HepG2 (cell line): ENCODE results near the gene PAGE1. TPM values are rescaled to one million over a fixed set of nuclear protein-coding genes. Genes with fewer than 3 reads are reported as not detected.

Source experiments
- ATAC-seq: fragments of 200-7000 bp; cut with Tn5 transposase; 3 replicates; pipeline ENCODE4 v1.9.1; 2020; ENCODE audit warnings: mild to moderate bottlenecking, moderate library complexity
- BruUV-seq: library from RNA; stranded (reverse); fragments of 400-500 nt; replicated peaks from 2 replicates; lab custom pipeline; 2021; lab: Mats Ljungman, UMichigan
- CTCF ChIA-PET: fragments of 300-600 bp; formaldehyde crosslinking; extraction: SDS; loops from one replicate; lab custom pipeline; 2021; ENCODE audit warnings: low total read pairs, inconsistent platforms, low intra/inter-chr PET ratio; lab: Yijun Ruan, JAX
- POLR2A ChIA-PET: fragments of 350-600 bp; sonication (Branson Sonifier 250); formaldehyde crosslinking; loops from one replicate; lab custom pipeline; 2020; ENCODE audit warnings: antibody characterized with exemption, inconsistent platforms; lab: Yijun Ruan, JAX
- DNase-seq: peaks from one replicate; pipeline ENCODE4 v3.0.0-alpha.2; 2015; ENCODE audit warnings: low spot score
- FAIRE-seq: peaks from 3 replicates; lab custom pipeline; 2011; peaks lifted over from hg19 to GRCh38; lab: Jason Lieb, UNC
- H2AFZ ChIP-seq: one replicate; pipeline ENCODE4 v1.6.1; 2011; ENCODE audit warnings: low read length, inconsistent platforms
- H3K27ac ChIP-seq: fragments of 300-600 bp; 3 replicates; pipeline ENCODE4 v1.8.0; 2011; ENCODE audit warnings: mixed run types, mild to moderate bottlenecking, mixed read lengths, low read length, inconsistent platforms; ENCODE audit not compliant: insufficient read depth; ENCODE audit errors: extremely low read length
- H3K27me3 ChIP-seq, 2 experiments: fragments of 200-600 bp in 1 of 2; 2 replicates in 1 of 2; 3 replicates in 1 of 2; pipeline versions ENCODE4 v1.6.0 to v1.8.0; 2011; ENCODE audit warnings: low read length in 2 of 2, mild to moderate bottlenecking in 2 of 2, moderate library complexity in 2 of 2, inconsistent platforms in 1 of 2; ENCODE audit not compliant: insufficient read depth in 2 of 2, control insufficient read depth in 1 of 2
- H3K36me3 ChIP-seq, 2 experiments: fragments of 200-600 bp in 1 of 2; replicated peaks in 1 of 2; 2 replicates in 1 of 2; 3 replicates in 1 of 2; pipeline versions ENCODE4 v1.5.1 to v1.8.0; 2011; ENCODE audit warnings: low read length in 2 of 2, inconsistent platforms in 1 of 2; ENCODE audit not compliant: insufficient read depth in 2 of 2, control insufficient read depth in 1 of 2
- H3K4me1 ChIP-seq: 2 replicates; pipeline ENCODE4 v1.5.1; 2012; ENCODE audit warnings: low read length, inconsistent platforms; ENCODE audit not compliant: insufficient read depth
- H3K4me2 ChIP-seq: 2 replicates; pipeline ENCODE4 v1.6.0; 2011; ENCODE audit warnings: low read depth, low read length, inconsistent platforms
- H3K4me3 ChIP-seq, 3 experiments: fragments of 200-600 bp in 1 of 3; sonication (generic), shearing (Covaris generic) in 1 of 3; replicated peaks in 1 of 3; 2 replicates each; pipeline ENCODE4 v1.5.1; 2011 to 2016; ENCODE audit warnings: low read length in 3 of 3, inconsistent platforms in 2 of 3, low read depth in 2 of 3, mild to moderate bottlenecking in 2 of 3, control low read depth in 1 of 3, mixed read lengths in 1 of 3; ENCODE audit not compliant: insufficient read depth in 1 of 3
- H3K79me2 ChIP-seq: one replicate; pipeline ENCODE4 v1.6.1; 2011; ENCODE audit warnings: low read length, inconsistent platforms; ENCODE audit not compliant: insufficient read depth
- H3K9ac ChIP-seq: 2 replicates; pipeline ENCODE4 v1.6.0; 2011; ENCODE audit warnings: mild to moderate bottlenecking, low read depth, low read length, inconsistent platforms; ENCODE audit not compliant: insufficient read depth
- H3K9me3 ChIP-seq: 2 replicates; pipeline ENCODE4 v1.5.1; 2012; ENCODE audit warnings: mild to moderate bottlenecking, low read length
- H4K20me1 ChIP-seq: 2 replicates; pipeline ENCODE4 v1.6.0; 2011; ENCODE audit warnings: inconsistent platforms, mild to moderate bottlenecking, low read length, moderate library complexity; ENCODE audit not compliant: insufficient read depth
- ATAD3A ChIP-seq: sonication (generic); formaldehyde crosslinking; IDR thresholded peaks from 2 replicates; pipeline ENCODE4 v1.4.0; 2020; ENCODE audit warnings: missing genetic modification reagents
- CCAR2 ChIP-seq: fragments of 200-400 bp; formaldehyde crosslinking; optimal IDR thresholded peaks from 2 replicates; pipeline ENCODE3; 2018; ENCODE audit warnings: low read depth, mild to moderate bottlenecking, low read length, moderate library complexity
- FOXM1 ChIP-seq: sonication (generic); formaldehyde crosslinking; IDR thresholded peaks from 2 replicates; pipeline ENCODE4 v1.5.0; 2020; ENCODE audit warnings: missing genetic modification reagents
- MLLT10 ChIP-seq: sonication (generic); formaldehyde crosslinking; IDR thresholded peaks from 2 replicates; pipeline ENCODE4 v1.4.0; 2020; ENCODE audit warnings: missing genetic modification reagents
- MLX ChIP-seq: IDR thresholded peaks from 2 replicates; pipeline ENCODE4 v1.6.1; 2016
- PHF21A ChIP-seq: sonication (generic); formaldehyde crosslinking; IDR thresholded peaks from 2 replicates; pipeline ENCODE4 v1.5.0; 2020; ENCODE audit warnings: mild to moderate bottlenecking, missing genetic modification reagents
- RARG ChIP-seq: sonication (generic); formaldehyde crosslinking; IDR thresholded peaks from 2 replicates; pipeline ENCODE4 v1.4.0; 2020; ENCODE audit warnings: low read depth, mild to moderate bottlenecking, missing genetic modification reagents
- WGBS: methylation state at CpG from one replicate; pipeline ENCODE4 v1.1.6; 2017; ENCODE audit warnings: low lambda C conversion rate; 5-methylcytosine and 5-hydroxymethylcytosine counted together
- in situ Hi-C: cut with HindIII; loops from 2 replicates; pipeline ENCODE4 v1.10.0; 2017; ENCODE audit warnings: low pct_unique_long_range_greater_than_20kb; ENCODE audit not compliant: extremely low pct_ligation_motif_present
- intact Hi-C: fragments of 100-400 bp; cut with micrococcal nuclease; formaldehyde crosslinking; loops from one replicate; pipeline ENCODE4 v1.10.0; 2022; ENCODE audit not compliant: unreplicated experiment
- polyA plus RNA-seq, 8 experiments: library from polyadenylated mRNA; depleted of rRNA in 3 of 8; stranded (reverse) in 7 of 8; unstranded in 1 of 8; fragments of >200 nt; fragmentation: Illumina TruSeq in 4 of 8; extraction: Trizol in 4 of 8; gene quantifications; 2 replicates each; pipeline versions ENCODE4 v1.2.1 to v1.2.3, GENCODE V29; 2011 to 2016; ENCODE audit warnings: low read depth in 4 of 8, missing spikeins in 1 of 8, mixed read lengths in 1 of 8; ENCODE audit not compliant: insufficient read depth in 1 of 8
- total RNA-seq, 5 experiments: library from RNA; depleted of rRNA; stranded (reverse); fragments of >200 nt; fragmentation: Illumina TruSeq; extraction: Trizol; gene quantifications; 2 replicates each; pipeline ENCODE4 v1.2.3, GENCODE V29; 2016; ENCODE audit warnings: low read depth in 1 of 5

PAGE1 gene
- total and polyA plus RNA-seq, 2 of the 13 experiments (the other 11 are each of a cell fraction or from before 2014, with no cell fraction given), result 0.45 to 0.93 TPM

- TF ChIP-seq MLX (no peak), RARG (CRISPR knock-in tag) (no peak), MLLT10 (CRISPR knock-in tag) (no peak), PHF21A (CRISPR knock-in tag) (no peak), FOXM1 (CRISPR knock-in tag) (no peak)
These were observed 31.2 kb upstream of the PAGE1 start (continued) for GRCh38 chrX:49726966-49727365.

GRCh38 chrX:49725923-49726904 is 30.4 kb upstream of the PAGE1 start:
- Histone ChIP-seq H4K20me1 (no peaks in the 10 kb centered on the region), H3K9ac (no peak overlapping the region), H3K36me3 (no peaks in the 10 kb centered on the region), H3K4me3 (no peak overlapping the region), H2AFZ (no peak overlapping the region), H3K4me2 (no peak overlapping the region), H3K27me3 (no peaks in the 10 kb centered on the region), H3K9me3 (no peaks in the 10 kb centered on the region), H3K79me2 (no peaks in the 10 kb centered on the region), H3K27ac (no peak overlapping the region), H3K4me1 (no peaks in the 10 kb centered on the region)
- intact Hi-C loops (no loop called here), in situ Hi-C loops (no loop called here)
- WGBS, result 68% methylated on average over 2 of the region's 12 CpGs
- FAIRE-seq (no peak), DNase-seq (no peak), ATAC-seq (no peak)
- TF ChIP-seq ATAD3A (CRISPR knock-in tag), result no peak
- no peak for TF ChIP-seq CCAR2
- POLR2A ChIA-PET, result no interaction called here
- BruUV-seq, result no TSS peak
- CTCF ChIA-PET, result no interaction called here
